AG04449 (cell line): Measurements from ENCODE around the gene PRTFDC1.
"Not testable (repeated sequence)": the region's sequence is repeated elsewhere in the genome, so short reads cannot be mapped to it uniquely, and the experiment has no call there.

Experiments used
- CTCF ChIA-PET: fragments of 350-600 bp; formaldehyde crosslinking; extraction: SDS; loops from one replicate; lab custom pipeline; 2021; ENCODE audit warnings: antibody characterized with exemption; lab: Yijun Ruan, JAX
- POLR2A ChIA-PET: fragments of 400-600, 350-600 bp; formaldehyde crosslinking; extraction: SDS; loops from one replicate; lab custom pipeline; 2020; ENCODE audit warnings: antibody characterized with exemption, inconsistent platforms; lab: Yijun Ruan, JAX
- DNase-seq: peaks from one replicate; pipeline ENCODE4 v3.0.0-alpha.2; 2010; ENCODE audit warnings: low read depth, low spot score
- H3K4me3 ChIP-seq: 2 replicates; pipeline ENCODE4 v1.5.1; 2011; ENCODE audit warnings: low read depth, mild to moderate bottlenecking, control low read depth, low read length
- TF ChIP-seq, protein P1 (sequence below): IDR thresholded peaks from one replicate; pipeline ENCODE4 v1.5.1; 2011; ENCODE audit warnings: mild to moderate bottlenecking, moderate library complexity, low read length, control low read depth, inconsistent platforms; ENCODE audit not compliant: insufficient read depth; ENCODE audit errors: missing control alignments

The PRTFDC1 gene

DNA sequence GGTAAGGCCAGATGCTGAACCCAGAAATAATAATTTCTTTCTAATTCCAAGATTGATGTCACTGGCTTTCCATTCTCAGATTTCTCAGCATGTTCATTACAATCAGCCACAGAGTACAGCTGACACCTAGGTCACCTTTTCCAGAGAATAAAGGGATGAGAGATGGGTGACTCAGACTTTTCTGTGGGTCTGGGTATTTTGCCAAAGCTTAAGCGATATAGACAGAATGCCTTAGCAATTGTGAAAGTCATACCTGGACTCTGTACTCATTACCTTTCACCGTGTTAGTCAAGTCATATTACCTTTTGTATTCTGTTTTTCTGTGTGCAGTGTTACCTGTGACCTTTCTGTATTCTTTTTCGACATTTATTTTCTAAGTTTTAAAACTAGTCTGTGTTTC lies 10.6 kb upstream of the PRTFDC1 start:
- no peak overlapping the region for H3K4me3 ChIP-seq
- ChIA-PET POLR2A (no interaction called here), CTCF (interaction anchor here (0.7 kb wide), 1 partner anchor 118 kb away, joined by 3 read pairs; no protein-coding TSS in a partner anchor)
- TF ChIP-seq, protein P1, sequence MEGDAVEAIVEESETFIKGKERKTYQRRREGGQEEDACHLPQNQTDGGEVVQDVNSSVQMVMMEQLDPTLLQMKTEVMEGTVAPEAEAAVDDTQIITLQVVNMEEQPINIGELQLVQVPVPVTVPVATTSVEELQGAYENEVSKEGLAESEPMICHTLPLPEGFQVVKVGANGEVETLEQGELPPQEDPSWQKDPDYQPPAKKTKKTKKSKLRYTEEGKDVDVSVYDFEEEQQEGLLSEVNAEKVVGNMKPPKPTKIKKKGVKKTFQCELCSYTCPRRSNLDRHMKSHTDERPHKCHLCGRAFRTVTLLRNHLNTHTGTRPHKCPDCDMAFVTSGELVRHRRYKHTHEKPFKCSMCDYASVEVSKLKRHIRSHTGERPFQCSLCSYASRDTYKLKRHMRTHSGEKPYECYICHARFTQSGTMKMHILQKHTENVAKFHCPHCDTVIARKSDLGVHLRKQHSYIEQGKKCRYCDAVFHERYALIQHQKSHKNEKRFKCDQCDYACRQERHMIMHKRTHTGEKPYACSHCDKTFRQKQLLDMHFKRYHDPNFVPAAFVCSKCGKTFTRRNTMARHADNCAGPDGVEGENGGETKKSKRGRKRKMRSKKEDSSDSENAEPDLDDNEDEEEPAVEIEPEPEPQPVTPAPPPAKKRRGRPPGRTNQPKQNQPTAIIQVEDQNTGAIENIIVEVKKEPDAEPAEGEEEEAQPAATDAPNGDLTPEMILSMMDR = no peak
- DNase-seq = no peak

DNA sequence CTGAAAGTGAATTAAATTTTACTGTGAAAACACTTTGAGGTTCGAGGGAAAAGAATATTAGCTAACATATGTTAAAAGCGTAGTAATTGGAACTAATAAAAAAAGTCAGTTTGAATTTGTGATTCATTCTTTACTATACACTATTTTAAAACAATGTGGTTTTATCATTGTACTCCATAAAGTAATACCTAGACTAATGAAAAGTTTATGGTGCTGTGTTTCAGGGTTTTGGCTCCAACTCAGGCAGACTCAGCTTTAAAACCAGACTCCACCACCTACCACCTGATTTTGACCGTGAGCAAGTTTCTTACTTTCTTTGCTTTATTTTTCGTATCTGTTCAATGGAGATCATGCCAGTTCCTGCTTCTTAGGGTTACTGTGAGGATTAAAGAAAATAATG lies 9.2 kb upstream of the PRTFDC1 start:
- DNase-seq = no peak
- CTCF ChIA-PET = interaction anchor here (1.1 kb wide), 1 partner anchor 10 kb away, joined by 3 read pairs; no protein-coding TSS in a partner anchor
- TF ChIP-seq, protein P1 = no peak
- POLR2A ChIA-PET = no interaction called here
- no peak overlapping the region for H3K4me3 ChIP-seq

DNA sequence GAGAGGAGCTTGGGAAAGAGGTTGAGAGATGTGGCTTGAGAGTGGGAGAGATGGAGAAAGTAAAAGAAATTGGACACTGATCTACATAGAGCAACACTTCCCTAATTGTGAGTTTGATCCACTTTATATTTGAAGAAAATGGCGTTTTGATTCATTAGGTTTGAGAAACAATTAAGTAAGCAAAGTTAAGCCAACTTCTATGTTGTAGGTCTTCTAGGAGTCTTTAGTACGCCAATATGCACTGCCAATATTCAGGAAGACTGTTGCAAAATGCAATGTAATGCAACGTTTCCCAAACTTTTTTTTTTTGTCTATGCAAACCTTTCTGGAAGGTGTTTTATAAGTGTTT lies 7.0 kb upstream of the PRTFDC1 start:
- no peak overlapping the region for H3K4me3 ChIP-seq
- DNase-seq = no peak
- ChIA-PET POLR2A (interaction anchor here (0.7 kb wide), 1 partner anchor 15 kb away, joined by 3 read pairs; no protein-coding TSS in a partner anchor), CTCF (interaction anchor here (1.1 kb wide), 1 partner anchor 27 kb away, joined by 3 read pairs; no protein-coding TSS in a partner anchor)
- TF ChIP-seq, protein P1 = no peak

DNA sequence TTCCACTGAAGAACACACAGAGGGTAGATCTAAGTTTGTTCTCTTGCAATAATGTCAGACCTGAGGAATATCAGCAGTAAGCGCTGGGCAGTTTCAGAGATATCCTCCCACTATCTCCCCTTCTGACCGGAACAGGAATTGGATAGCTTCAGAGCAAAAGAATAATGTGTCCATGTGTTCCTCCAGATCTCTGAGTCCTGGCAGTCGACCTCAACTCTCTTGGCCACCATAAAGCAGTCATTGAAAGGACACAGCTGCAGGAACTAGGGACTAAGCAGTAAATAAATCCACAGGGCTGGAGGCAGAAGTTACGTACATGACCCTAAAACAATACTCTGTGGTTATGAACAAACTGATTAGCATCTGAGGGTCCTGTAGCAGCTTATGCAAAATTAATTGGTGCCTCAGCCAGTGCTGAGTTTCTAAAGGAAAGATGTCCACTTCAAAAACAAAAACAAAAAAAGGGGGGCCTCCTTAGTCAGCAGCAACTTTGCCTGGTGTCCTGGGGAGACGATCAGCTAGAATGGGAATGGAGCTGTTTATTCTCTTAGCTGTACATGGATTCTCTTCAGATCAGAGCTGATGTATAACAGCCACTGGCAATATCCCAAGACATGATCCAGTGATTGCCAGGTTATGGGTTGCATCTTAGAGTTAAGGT lies 6.4 kb upstream of the PRTFDC1 start:
- H3K4me3 ChIP-seq = no peak overlapping the region
- no peak for DNase-seq
- TF ChIP-seq, protein P1 = no peak
- POLR2A ChIA-PET = interaction anchor here (0.7 kb wide), 1 partner anchor 16 kb away, joined by 3 read pairs; no protein-coding TSS in a partner anchor
- CTCF ChIA-PET = interaction anchor here (1.0 to 1.1 kb wide), 2 partner anchors 27 to 316 kb away, joined by 3 read pairs; no protein-coding TSS in a partner anchor

DNA sequence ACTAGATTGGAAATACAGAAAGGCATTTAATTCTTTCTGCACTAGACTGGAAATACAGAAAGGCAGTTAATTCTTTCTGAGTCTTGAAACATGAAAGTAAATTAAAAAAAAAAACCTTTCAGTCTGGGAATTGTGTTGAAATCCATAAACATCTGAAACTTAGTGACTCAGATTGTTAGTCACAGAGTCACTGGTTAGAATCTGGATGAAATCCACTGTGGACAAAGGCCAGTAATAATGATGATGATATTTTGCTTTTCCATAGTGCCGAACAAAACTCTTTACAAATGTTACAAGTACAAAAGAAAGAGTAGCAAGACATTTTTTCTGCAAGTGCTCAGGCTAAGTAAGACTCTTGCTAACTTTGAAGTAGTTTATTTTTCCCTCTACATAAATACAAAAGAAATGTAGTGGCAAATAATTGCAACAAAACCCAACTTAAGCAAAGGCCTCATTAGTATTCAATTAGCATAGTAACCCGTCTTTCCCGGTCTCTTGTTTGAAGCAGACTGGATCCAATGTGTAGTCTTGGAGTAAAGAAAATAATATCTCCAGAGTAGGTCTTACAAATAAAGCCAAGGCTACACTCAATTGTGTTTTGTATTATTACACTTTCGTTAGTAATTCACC lies 5.8 kb upstream of the PRTFDC1 start:
- POLR2A ChIA-PET = no interaction called here
- no peak overlapping the region for H3K4me3 ChIP-seq
- DNase-seq = peak; percentile 72
- TF ChIP-seq, protein P1 = no peak
- CTCF ChIA-PET = interaction anchor here (1.0 kb wide), 1 partner anchor 315 kb away, joined by 3 read pairs; no protein-coding TSS in a partner anchor

DNA sequence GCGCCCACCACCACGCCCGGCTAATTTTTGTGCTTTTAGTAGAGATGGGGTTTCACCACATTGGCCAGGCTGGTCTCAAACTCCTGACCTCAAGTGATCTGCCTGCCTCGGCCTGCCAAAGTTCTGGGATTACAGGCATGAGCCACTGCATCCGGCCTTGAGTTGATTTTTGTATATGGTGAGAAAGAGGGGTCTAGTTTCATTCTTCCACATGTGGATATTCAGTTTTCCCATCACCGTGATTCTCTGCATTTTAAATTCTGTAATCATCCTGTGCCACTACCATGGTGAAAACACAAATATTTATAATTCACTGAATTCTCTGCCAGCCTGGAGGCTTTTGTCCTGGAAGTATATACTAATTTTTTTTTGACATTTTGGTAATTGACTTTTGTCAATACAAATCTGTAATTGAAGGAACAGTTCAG lies 5.2 kb upstream of the PRTFDC1 start:
- POLR2A ChIA-PET, DNase-seq, H3K4me3 ChIP-seq, CTCF ChIA-PET: not testable (repeated sequence)
